Epithelial cell of esophagus (primary cell): ENCODE data around the gene USHBP1.

Source experiments
- DNase-seq: peaks from one replicate; pipeline ENCODE4 v3.0.0; 2010; ENCODE audit warnings: low read depth
- H3K4me3 ChIP-seq: 2 replicates; pipeline ENCODE4 v1.5.1; 2011; ENCODE audit warnings: mild to moderate bottlenecking, low read length, control low read depth
- CTCF ChIP-seq: IDR thresholded peaks from 2 replicates; pipeline ENCODE4 v1.5.1; 2011; ENCODE audit warnings: low read depth, mild to moderate bottlenecking, low read length, control low read depth, inconsistent platforms; ENCODE audit not compliant: insufficient read depth; ENCODE audit errors: missing control alignments

Gene USHBP1

GRCh38 chr19:17226002-17226933 is 38.3 kb downstream of the USHBP1 start, which contains the start of gene OCEL1:
TSS of gene OCEL1 (plus strand) at chr19:17226226. CDS start at chr19:17226248, 22 bp downstream.
- DNase-seq, result peak; percentile 98
- no peak for TF ChIP-seq CTCF
- peak within 1 kb of the TSS; percentile 75 for H3K4me3 ChIP-seq

- H3K4me3 ChIP-seq, result no peak overlapping the region
- no peak for DNase-seq
- TF ChIP-seq CTCF, result no peak
Observed at GRCh38 chr19:17225053-17225452, 39.5 kb downstream of the USHBP1 start.

- DNase-seq, result peak; percentile 73
- H3K4me3 ChIP-seq, result no peak overlapping the region
- no peak for TF ChIP-seq CTCF
Observed at GRCh38 chr19:17220207-17220758, 44.3 kb downstream of the USHBP1 start.

GRCh38 chr19:17219286-17219685 is 45.3 kb downstream of the USHBP1 start:
- no peak for DNase-seq
- TF ChIP-seq CTCF, result no peak
- no peak overlapping the region for H3K4me3 ChIP-seq

- peak overlapping the region; percentile 75 for H3K4me3 ChIP-seq
- TF ChIP-seq CTCF, result no peak
- DNase-seq, result no peak
Observed at GRCh38 chr19:17216058-17216670, 48.4 kb downstream of the USHBP1 start.

GRCh38 chr19:17215127-17215971 is 49.2 kb downstream of the USHBP1 start, which contains the start of gene USE1:
TSS of gene USE1 (plus strand) at chr19:17215357. CDS start at chr19:17215406, 49 bp downstream.
- H3K4me3 ChIP-seq, result peak within 1 kb of the TSS; percentile 75
- TF ChIP-seq CTCF, result no peak

More at GRCh38 chr19:17215127-17215971, 49.2 kb downstream of the USHBP1 start, which contains the start of gene USE1:
- DNase-seq, result peak; percentile 91
